Tibial nerve (tissue), 4 donors: ENCODE data around the gene RNF144B.

Experiments
- CTCF ChIP-seq, 5 experiments: fragments of 200-600 bp in 3 of 5; fragments of 450-650 bp in 2 of 5; sonication (generic) in 3 of 5; IDR thresholded peaks; one replicate each; pipeline ENCODE4 v1.5.1; 2016 to 2019; ENCODE audit warnings: antibody characterized with exemption in 5 of 5, mild to moderate bottlenecking in 3 of 5, moderate library complexity in 2 of 5
- EP300 ChIP-seq, 2 donors: sonication (generic); formaldehyde crosslinking; IDR thresholded peaks; one replicate each; pipeline ENCODE4 v1.6.1; 2017; ENCODE audit warnings: antibody characterized with exemption in 2 of 2, mild to moderate bottlenecking in 1 of 2
- POLR2A ChIP-seq, 2 donors: fragments of 450-650 bp; IDR thresholded peaks; one replicate each; pipeline ENCODE4 v1.6.1; 2017; ENCODE audit warnings: antibody characterized with exemption in 2 of 2, mild to moderate bottlenecking in 2 of 2, moderate library complexity in 2 of 2

- TF ChIP-seq CTCF (IDR thresholded peaks at IDR 0.05) = peak in 1 of 5 experiments; percentile 8
- no peak for TF ChIP-seq POLR2A (IDR thresholded peaks at IDR 0.05)
- TF ChIP-seq EP300 (IDR thresholded peaks at IDR 0.05) = no peak
Measured at GRCh38 chr6:18392346-18392877, 5.3 kb downstream of the RNF144B start.
